Measurements from ENCODE around the gene AUH.

- no peak for TF ChIP-seq CTCF (IDR thresholded peaks at IDR 0.05; ENCODE audit: insufficient read depth, low read length)
- TF ChIP-seq POLR2AphosphoS5 (IDR thresholded peaks at IDR 0.05; ENCODE audit: low read depth) = no peak
- no peak for TF ChIP-seq GABPA (IDR thresholded peaks at IDR 0.05; ENCODE audit: low read depth)
- no peak for TF ChIP-seq REST (IDR thresholded peaks at IDR 0.05; ENCODE audit: insufficient replicate concordance, low read depth)
These were observed 160.9 kb downstream of the AUH start for GRCh38 chr9:91200692-91201336.
